Retina (tissue), 1 donor: ENCODE data around the gene ZNF181.
A peak's percentile ranks its signal among the peaks of the same experiment; 100 is the strongest.

Experiments used
- DNase-seq: peaks from one replicate; pipeline ENCODE4 v3.0.0-alpha.2; 2016

The ZNF181 gene

DNA sequence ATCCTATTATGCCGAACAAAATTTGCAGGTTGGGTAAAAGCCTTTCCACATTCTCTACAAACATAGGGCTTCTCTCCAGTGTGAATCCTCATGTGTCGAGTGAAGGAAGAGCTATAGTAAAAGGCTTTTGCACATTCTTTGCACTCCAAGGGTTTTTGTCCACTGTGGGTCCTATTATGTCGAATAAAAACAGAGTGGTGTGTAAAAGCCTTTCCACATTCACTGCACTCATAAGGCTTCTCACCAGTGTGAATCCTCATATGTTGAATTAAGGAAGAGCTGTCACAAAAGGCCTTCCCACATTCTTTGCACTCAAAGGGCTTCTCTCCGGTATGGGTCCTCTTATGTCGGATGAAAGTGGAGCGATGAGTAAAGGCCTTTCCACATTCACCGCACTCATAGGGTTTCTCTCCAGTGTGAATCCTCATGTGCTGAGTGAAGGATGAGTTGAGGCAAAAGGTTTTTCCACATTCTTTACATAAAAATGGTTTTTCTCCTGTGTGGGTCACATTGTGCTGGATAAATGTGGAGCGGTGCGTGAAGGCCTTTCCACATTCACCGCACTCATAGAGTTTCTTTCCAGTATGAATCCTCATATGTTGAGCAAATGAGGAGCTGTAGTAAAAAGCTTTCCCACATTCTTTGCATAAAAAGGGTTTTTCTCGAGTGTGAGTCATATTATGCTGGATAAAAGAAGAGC is 25.3 kb downstream of the ZNF181 start:
- no peak for DNase-seq

DNA sequence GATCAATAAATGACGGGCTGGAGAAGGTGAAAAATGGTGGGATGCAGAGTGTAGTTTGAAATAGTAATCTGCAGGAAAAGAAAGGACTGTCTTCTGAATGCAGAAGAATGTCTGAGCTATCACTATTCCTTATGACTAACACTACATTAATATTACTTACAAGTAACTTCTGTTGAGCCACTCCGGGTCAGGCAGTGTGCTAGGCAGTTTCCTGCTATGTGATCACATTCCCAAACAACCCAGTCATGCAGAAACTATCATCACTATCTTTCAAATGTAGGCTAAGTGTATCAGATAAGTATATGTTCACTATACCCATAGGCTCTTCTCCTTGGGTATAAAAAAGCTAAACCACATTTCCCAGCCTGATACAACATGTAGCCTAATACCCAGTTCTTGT is 32.3 kb downstream of the ZNF181 start:
- no peak for DNase-seq

DNA sequence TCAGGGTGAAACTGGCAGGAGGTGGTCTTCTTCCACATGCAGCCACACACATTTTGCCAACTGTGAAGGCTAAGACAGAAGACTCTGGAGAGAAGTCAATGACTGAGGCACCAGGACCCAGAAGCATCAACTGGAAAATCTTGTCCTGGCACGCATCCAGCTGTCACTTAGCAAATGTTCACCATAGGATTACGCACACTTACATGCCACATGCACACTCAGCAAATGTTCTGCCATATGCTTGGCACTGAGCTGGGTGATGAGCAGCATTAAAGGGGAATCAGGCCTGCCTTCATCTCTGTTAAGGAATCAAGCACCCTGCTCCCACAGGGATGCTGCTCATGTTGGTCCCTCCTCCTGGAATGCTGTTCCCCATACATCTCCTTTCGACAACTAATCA is 33.9 kb downstream of the ZNF181 start:
- no peak for DNase-seq

DNA sequence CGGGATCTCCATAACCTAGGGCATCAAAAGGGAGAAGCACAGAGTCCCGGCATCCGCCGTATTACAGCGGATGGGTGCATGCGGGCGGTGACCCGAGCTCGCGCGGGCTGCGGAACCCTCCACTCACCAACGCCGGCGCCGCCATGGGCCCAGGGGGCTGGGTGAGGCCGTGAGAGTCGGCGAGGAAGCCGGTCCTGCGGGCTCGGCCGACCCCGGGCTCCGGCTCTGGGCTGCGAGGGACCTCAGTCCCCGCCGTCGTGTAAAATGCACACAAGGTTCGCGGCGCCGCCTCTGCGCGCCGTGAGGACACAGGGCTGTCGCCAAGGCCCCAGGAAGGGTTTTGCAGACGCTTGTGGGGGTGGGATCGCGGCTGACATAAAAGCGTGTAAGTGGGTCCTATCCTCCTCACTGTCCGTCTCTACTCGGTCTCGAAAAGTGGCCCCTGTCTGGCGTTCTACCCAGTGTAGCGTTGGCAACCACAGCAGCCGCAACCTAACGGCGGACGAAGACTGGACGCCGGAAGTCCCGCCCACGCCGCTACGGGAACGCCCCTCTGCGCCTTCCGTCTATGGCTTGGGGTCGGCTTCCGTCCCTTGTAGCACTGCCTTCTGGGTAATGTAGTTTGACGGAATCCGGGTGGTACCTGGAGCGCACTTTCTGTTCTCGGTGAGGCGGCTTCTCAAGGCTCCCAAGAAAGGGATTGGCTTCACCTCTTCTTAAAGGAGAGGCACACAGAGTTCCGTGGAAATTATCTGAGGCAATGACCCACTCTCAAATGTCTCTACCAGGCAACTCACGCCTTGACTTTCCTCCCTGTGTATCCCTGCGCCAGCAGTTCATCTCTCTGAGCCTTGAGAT is 38.9 kb downstream of the ZNF181 start, which contains the start of gene ZNF599:
TSS of gene ZNF599 (minus strand) at position 519 of the 858 bp plus-strand sequence. CDS start at position 145, 374 bp downstream.
- peak; percentile 96 for DNase-seq

DNA sequence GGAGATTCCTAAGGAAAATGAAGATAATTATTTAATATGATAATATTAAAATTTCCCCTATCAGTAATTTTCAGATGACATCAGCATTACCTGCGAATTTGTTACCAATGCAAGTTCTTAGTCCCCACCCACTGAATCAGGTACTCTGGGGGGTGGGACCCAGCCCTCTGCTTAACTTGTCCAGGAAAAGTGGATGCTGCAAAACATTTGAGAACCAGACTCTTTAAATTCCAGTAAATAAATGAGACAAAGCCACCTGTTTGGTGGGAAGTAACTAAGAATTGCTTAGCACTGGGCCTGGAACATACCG is 39.5 kb downstream of the ZNF181 start:
- no peak for DNase-seq

DNA sequence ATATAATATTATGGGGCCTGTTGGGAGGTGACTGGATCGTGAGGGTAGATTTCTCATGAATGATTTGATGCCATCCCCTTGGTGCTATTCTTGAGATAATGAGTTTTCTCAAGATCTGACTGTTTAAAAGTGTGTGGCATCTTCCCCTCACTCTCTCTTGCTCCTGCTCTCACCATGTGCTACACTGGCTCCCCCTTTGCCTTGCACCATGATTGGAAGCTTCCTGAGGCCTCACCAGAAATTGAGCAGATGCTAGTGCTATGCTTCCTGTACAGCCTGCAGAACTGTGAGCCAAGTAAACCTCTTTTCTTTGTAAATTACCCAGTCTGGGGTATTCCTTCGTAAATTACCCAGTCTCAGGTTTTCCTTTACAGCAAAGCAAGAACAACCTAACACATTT is 40.8 kb downstream of the ZNF181 start:
- no peak for DNase-seq

DNA sequence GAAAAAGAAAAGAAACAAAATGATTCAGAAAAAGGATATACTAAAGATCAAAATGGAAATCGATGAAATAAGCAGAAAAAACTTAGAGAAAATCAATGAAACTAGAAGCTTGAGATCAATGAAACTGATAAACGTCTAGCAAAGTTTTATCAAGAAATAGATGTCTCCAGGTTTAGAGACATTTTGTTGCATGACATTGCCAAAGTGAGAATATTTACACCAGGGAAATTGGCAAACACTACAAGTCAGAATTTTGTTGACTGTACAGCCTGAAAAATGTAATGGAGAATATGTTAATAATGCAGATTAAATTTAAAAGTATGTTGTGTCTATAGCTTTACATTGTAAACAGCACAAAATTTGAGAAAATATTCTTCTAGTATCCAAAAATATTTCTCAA is 44.3 kb downstream of the ZNF181 start:
- DNase-seq = no peak

DNA sequence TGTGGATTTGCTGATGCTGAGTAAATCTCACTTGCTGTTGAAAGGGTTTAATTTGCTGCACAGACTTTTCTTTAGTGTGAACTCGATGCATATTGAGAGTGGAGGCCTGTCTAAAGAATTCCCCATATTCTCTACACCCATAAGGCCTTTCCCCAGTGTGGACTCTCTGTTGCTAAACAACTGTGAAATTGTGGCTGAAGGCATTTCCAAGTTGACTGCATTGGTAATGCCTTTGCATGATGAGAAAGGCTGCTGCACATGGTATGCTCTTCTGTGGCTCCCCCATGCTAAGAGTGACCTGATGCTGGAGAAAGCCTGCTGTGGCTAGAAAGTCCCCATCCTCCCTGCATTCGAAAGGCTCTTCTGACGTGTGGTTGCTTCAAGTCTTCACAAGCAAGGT is 45.6 kb downstream of the ZNF181 start:
- DNase-seq = no peak

DNA sequence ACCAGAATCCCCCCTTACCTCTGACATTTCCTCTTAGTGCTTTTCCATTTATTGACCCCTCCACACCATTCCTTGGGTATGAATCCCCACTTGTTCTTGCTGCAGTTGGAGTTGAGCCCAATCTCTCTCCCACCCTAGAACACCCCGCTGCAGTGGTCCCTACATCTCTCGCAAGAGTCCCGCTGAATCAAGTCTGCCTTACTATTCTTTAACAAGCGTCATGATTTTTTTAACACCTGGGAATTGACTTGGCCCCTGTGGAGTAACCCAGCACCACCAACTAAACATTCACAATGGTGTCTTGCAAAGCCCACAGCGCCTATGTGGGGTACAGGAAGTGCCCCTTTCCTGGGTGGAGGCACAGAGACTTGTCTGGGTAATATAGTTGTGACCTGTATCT is 52.2 kb downstream of the ZNF181 start:
- DNase-seq = no peak

DNA sequence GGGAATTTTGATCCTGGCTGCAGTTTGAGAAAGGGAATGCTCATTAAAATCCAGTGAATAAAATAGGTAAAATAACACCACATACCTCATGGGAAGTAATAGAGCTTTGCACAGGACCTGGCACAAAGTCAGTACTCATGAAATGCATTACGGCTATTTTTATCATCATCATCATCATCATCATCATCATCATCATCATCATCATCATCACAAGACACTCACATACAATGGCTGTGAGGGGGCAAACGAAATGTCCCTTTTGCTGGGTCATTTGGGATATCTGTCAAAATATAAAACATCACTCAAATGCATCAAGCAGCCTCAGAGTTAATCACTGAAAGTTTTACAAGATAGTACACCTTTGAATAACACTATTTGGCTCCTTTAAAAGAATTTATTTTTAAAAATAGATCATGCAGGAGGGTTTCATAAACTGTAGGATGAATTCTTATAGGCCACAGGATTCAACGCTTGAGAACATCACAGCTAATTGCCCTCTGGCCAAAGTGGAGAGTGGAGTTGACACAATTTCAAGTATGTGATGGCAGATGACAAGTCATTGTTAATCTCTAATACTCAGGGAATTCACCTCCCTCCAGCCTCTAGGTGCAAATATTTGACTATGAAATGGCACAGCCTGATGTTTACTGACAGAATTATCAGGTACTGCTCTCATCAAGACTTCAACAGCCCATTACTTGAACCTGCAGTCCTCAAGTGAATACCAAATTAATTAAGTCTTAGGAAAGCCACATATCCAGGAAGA is 53.2 kb downstream of the ZNF181 start:
- no peak for DNase-seq

DNA sequence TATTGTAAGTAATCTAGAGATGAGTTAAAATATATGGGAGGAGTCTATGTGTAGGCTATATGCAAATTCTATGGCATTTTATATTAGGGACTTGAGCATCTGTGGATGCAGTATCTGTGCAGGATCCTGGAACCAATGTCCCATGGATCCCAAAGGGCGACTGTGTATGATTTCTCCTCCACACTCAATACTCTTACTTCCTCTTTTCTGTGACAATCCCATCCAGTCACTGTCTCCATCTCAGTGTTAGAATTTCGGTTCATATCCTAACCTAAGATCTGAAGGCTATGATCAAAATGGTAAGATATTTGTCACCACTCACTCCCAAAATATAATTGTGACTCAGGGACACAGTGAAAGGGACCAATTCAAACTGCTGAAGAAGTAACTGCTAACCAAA is 54.0 kb downstream of the ZNF181 start:
- DNase-seq = no peak

DNA sequence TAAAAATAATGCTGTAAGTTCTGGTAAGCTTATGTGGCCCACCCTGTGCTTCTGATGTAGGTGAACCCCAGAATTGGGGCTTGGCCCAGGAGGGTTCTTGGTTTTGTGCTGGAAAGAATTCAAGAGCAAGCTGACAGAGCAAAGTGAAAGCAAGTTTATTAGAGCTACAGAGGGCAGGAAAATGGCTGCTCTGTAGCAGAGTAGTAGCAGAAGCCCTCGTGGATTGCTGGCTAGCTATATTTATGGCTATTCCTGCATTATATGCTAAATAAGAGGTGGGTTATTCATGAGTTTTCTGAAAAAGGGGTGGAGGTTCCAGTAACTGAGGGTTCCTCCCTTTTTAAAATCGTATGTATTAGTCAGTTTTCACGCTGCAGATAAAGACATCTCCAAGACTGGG is 59.5 kb downstream of the ZNF181 start:
- DNase-seq = no peak

DNA sequence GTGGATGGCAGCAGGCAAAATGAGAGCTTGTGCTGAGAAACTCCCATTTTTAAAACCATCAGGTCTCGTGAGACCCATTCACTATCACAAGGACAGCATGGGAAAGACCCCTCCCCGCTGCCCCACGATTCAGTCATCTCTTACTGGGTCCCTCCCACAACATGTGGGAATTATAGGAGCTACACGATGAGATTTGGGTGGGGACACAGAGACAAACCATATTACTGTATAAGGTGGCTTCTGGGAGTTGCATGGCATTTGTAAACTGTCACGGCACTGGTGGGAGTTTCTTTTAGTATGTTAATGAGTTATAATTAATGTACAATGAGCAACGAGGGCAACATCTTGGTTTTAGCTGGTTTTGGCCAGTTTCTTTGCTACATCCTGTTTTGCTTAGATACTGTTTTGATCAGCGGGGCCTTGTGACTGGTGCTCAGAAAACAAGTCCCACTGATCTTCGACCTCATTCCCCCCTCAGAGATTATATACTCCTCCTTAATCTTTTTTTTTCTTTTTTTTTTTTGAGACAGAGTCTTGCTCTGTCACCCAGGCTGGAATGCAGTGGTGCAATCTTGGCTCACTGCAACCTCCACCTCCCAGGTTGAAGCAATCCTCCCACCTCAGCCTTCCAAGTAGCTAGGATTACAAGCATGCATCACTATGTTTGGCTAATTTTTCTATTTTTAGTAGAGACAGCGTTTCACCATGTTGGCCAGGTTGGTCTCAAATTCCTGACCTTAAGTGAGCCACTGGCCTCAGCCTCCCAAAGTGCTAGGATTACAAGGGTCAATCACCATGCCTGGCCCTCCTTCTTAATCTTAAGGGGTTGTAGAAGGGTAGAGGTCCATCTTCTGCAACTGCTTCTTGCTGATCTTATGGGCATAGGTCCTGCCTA is 60.3 kb downstream of the ZNF181 start:
- no peak for DNase-seq
